HG03558 (cell line): ENCODE data around the gene VPS33A.
"Not testable (repeated sequence)": the region's sequence is repeated elsewhere in the genome, so short reads cannot be mapped to it uniquely, and the experiment has no call there.

Experiments used
- ATAC-seq: cut with Tn5 transposase; IDR thresholded peaks from one replicate; pipeline ENCODE4 v1.9.1; 2021; ENCODE audit warnings: moderate number of reproducible peaks; ENCODE audit not compliant: unreplicated experiment; ENCODE audit errors: extremely low read depth

Gene VPS33A

GRCh38 chr12:122206111-122206881 is 60.0 kb downstream of the VPS33A start:
- ATAC-seq = no peak

GRCh38 chr12:122205053-122205925 is 61.0 kb downstream of the VPS33A start:
- ATAC-seq = no peak

GRCh38 chr12:122204167-122205052 is 61.9 kb downstream of the VPS33A start:
- ATAC-seq = no peak

- no peak for ATAC-seq
These were observed 62.8 kb downstream of the VPS33A start, which contains the start of gene B3GNT4 for GRCh38 chr12:122203301-122204166. Gene B3GNT4, plus strand, starts transcription at chr12:122203709. Its CDS starts 910 bp downstream, at chr12:122204619.

GRCh38 chr12:122202811-122203210 is 63.5 kb downstream of the VPS33A start:
- not testable (repeated sequence) for ATAC-seq

GRCh38 chr12:122202017-122202416 is 64.3 kb downstream of the VPS33A start:
- no peak for ATAC-seq

GRCh38 chr12:122201381-122201780 is 64.9 kb downstream of the VPS33A start:
- ATAC-seq = no peak

- no peak for ATAC-seq
These were observed 65.6 kb downstream of the VPS33A start for GRCh38 chr12:122200541-122201175.

- no peak for ATAC-seq
These were observed 66.6 kb downstream of the VPS33A start for GRCh38 chr12:122199484-122200355.

- ATAC-seq = no peak
These were observed 68.7 kb downstream of the VPS33A start for GRCh38 chr12:122197612-122197966.

GRCh38 chr12:122195405-122195804 is 70.9 kb downstream of the VPS33A start:
- no peak for ATAC-seq

GRCh38 chr12:122194804-122195203 is 71.5 kb downstream of the VPS33A start:
- ATAC-seq = no peak

GRCh38 chr12:122192441-122192840 is 73.9 kb downstream of the VPS33A start:
- ATAC-seq = no peak

GRCh38 chr12:122190842-122191668 is 75.2 kb downstream of the VPS33A start:
- no peak for ATAC-seq

- no peak for ATAC-seq
These were observed 76.4 kb downstream of the VPS33A start for GRCh38 chr12:122189626-122190475.

- no peak for ATAC-seq
These were observed 78.8 kb downstream of the VPS33A start for GRCh38 chr12:122187466-122187865.
